Neural cell (in vitro differentiated cells): ENCODE data around the gene PLG. TPM values are rescaled to one million over a fixed set of nuclear protein-coding genes. Genes with fewer than 3 reads are reported as not detected.
"Not testable (repeated sequence)": the region's sequence is repeated elsewhere in the genome, so short reads cannot be mapped to it uniquely, and the experiment has no call there.

Source experiments
- H2AFZ ChIP-seq: fragments of 200-600, 300-800 bp; sonication (generic), shearing (Covaris generic); 2 replicates; pipeline ENCODE4 v1.6.0; 2014; ENCODE audit warnings: low read depth, mild to moderate bottlenecking, antibody characterized with exemption, low read length, moderate library complexity
- H3F3A ChIP-seq: fragments of 200-600 bp; shearing (Covaris generic); 2 replicates; pipeline ENCODE4 v1.6.1; 2016; ENCODE audit warnings: mild to moderate bottlenecking, moderate library complexity, mixed read lengths, antibody characterized with exemption, low read length; ENCODE audit not compliant: insufficient read depth, poor library complexity, severe bottlenecking
- H3K27ac ChIP-seq: fragments of 200-600, 300-800 bp; sonication (generic), shearing (Covaris generic); 2 replicates; pipeline ENCODE4 v1.5.1; 2014; ENCODE audit warnings: mild to moderate bottlenecking, low read length, moderate library complexity
- H3K27me3 ChIP-seq: fragments of 300-800, 200-600 bp; sonication (generic), shearing (Covaris generic); 2 replicates; pipeline ENCODE4 v1.6.0; 2014; ENCODE audit warnings: mild to moderate bottlenecking, low read depth, low read length, moderate library complexity; ENCODE audit not compliant: insufficient read depth
- H3K36me3 ChIP-seq: fragments of 300-800, 200-600 bp; sonication (generic), shearing (Covaris generic); 2 replicates; pipeline ENCODE4 v1.5.1; 2014; ENCODE audit warnings: mild to moderate bottlenecking, antibody characterized with exemption, low read length, moderate library complexity; ENCODE audit not compliant: insufficient read depth
- H3K4me2 ChIP-seq: fragments of 300-800, 200-600 bp; sonication (generic), shearing (Covaris generic); 2 replicates; pipeline ENCODE4 v1.6.0; 2014; ENCODE audit warnings: mild to moderate bottlenecking, low read length
- H3K4me3 ChIP-seq: fragments of 300-800, 200-600 bp; sonication (generic), shearing (Covaris generic); 2 replicates; pipeline ENCODE4 v1.5.1; 2014; ENCODE audit warnings: mild to moderate bottlenecking, low read length, moderate library complexity
- H3K79me2 ChIP-seq: fragments of 200-600 bp; shearing (Covaris generic); replicated peaks from 2 replicates; pipeline ENCODE4 v1.6.0; 2014; ENCODE audit warnings: mild to moderate bottlenecking, low read length, moderate library complexity; ENCODE audit not compliant: insufficient read depth
- H3K9ac ChIP-seq: fragments of 300-800, 200-600 bp; sonication (generic), shearing (Covaris generic); 2 replicates; pipeline ENCODE4 v1.6.1; 2016; ENCODE audit warnings: mild to moderate bottlenecking, low read length, mixed read lengths
- H3K9me2 ChIP-seq: fragments of 200-600 bp; shearing (Covaris generic); 2 replicates; pipeline ENCODE4 v1.6.1; 2016; ENCODE audit warnings: mild to moderate bottlenecking, low read length, mixed read lengths; ENCODE audit not compliant: insufficient read depth
- H3K9me3 ChIP-seq: fragments of 200-600, 300-800 bp; sonication (generic), shearing (Covaris generic); 2 replicates; pipeline ENCODE4 v1.6.1; 2016; ENCODE audit warnings: mild to moderate bottlenecking, mixed run types, low read length, moderate library complexity, mixed read lengths
- H4K20me1 ChIP-seq: fragments of 200-600 bp; shearing (Covaris generic); 2 replicates; pipeline ENCODE4 v1.6.1; 2016; ENCODE audit warnings: mild to moderate bottlenecking, mixed run types; ENCODE audit not compliant: insufficient read depth
- CTCF ChIP-seq: fragments of 450-650 bp; IDR thresholded peaks from 2 replicates; pipeline ENCODE4 v1.5.1; 2014; ENCODE audit warnings: antibody characterized with exemption, mild to moderate bottlenecking, moderate library complexity; ENCODE audit not compliant: poor library complexity, severe bottlenecking
- EP300 ChIP-seq: fragments of 450-650 bp; conservative IDR thresholded peaks from 2 replicates; pipeline ENCODE4 v1.6.1; 2014; ENCODE audit warnings: antibody characterized with exemption, mild to moderate bottlenecking, moderate library complexity; ENCODE audit not compliant: poor library complexity, severe bottlenecking
- EZH2 ChIP-seq: fragments of 200-600, 300-800 bp; shearing (Covaris generic), sonication (generic); IDR thresholded peaks from 2 replicates; pipeline ENCODE4 v1.6.1; 2014; ENCODE audit warnings: antibody characterized with exemption, low read length, borderline replicate concordance, mild to moderate bottlenecking; ENCODE audit not compliant: insufficient read depth, poor library complexity, severe bottlenecking
- MXI1 ChIP-seq: fragments of 450-650 bp; conservative IDR thresholded peaks from 2 replicates; pipeline ENCODE4 v1.6.1; 2014; ENCODE audit warnings: antibody characterized with exemption, mild to moderate bottlenecking; ENCODE audit not compliant: poor library complexity, severe bottlenecking
- POLR2AphosphoS5 ChIP-seq: IDR thresholded peaks from 2 replicates; pipeline ENCODE4 v1.6.1; 2012
- RAD21 ChIP-seq: fragments of 450-650 bp; conservative IDR thresholded peaks from 2 replicates; pipeline ENCODE4 v1.6.1; 2014; ENCODE audit warnings: antibody characterized with exemption, mild to moderate bottlenecking, moderate library complexity
- REST ChIP-seq: IDR thresholded peaks from 2 replicates; pipeline ENCODE4 v1.6.1; 2012; ENCODE audit warnings: borderline replicate concordance
- SMC3 ChIP-seq: fragments of 450-650 bp; conservative IDR thresholded peaks from 2 replicates; pipeline ENCODE4 v1.6.1; 2014; ENCODE audit warnings: antibody characterized with exemption, mild to moderate bottlenecking, moderate library complexity; ENCODE audit not compliant: poor library complexity
- TAF1 ChIP-seq: IDR thresholded peaks from 2 replicates; pipeline ENCODE4 v1.6.1; 2012; ENCODE audit warnings: low read depth
- polyA plus RNA-seq: library from polyadenylated mRNA; depleted of rRNA; stranded (reverse); fragments of >200 nt; gene quantifications from 2 replicates; pipeline ENCODE4 v1.2.3, GENCODE V29; 2014

Gene PLG
- polyA plus RNA-seq, 1 donor from 2014 or later: not detected

- H3F3A ChIP-seq: no peaks in the 10 kb centered on the region
- H3K4me3 ChIP-seq: no peak overlapping the region
- no peaks in the 10 kb centered on the region for H3K79me2 ChIP-seq
- no peaks in the 10 kb centered on the region for H3K9me2 ChIP-seq
- TF ChIP-seq MXI1: no peak
- TF ChIP-seq CTCF: no peak
- TF ChIP-seq SMC3: no peak
- TF ChIP-seq TAF1: no peak
- no peak for TF ChIP-seq POLR2AphosphoS5
- TF ChIP-seq REST: no peak
- TF ChIP-seq EZH2: no peak
- no peak for TF ChIP-seq RAD21
- TF ChIP-seq EP300: no peak
- no peaks in the 10 kb centered on the region for H3K36me3 ChIP-seq
- H3K27ac ChIP-seq: no peak overlapping the region
- no peaks in the 10 kb centered on the region for H4K20me1 ChIP-seq
- no peaks in the 10 kb centered on the region for H3K9me3 ChIP-seq
- H3K4me2 ChIP-seq: no peak overlapping the region
- H2AFZ ChIP-seq: no peak overlapping the region
- H3K27me3 ChIP-seq: no peaks in the 10 kb centered on the region
- no peak overlapping the region for H3K9ac ChIP-seq
These were observed 81.7 kb downstream of the PLG start for GRCh38 chr6:160783741-160784140.

GRCh38 chr6:160788126-160788525 lies 86.1 kb downstream of the PLG start:
- not testable (repeated sequence) for H3K27me3 ChIP-seq, H3F3A ChIP-seq, H3K36me3 ChIP-seq, H3K9ac ChIP-seq, H3K79me2 ChIP-seq, H3K9me3 ChIP-seq, H2AFZ ChIP-seq, H3K27ac ChIP-seq, H4K20me1 ChIP-seq, H3K4me3 ChIP-seq, H3K9me2 ChIP-seq, H3K4me2 ChIP-seq

- H4K20me1 ChIP-seq: no peaks in the 10 kb centered on the region
- H3K79me2 ChIP-seq: no peaks in the 10 kb centered on the region
- no peak overlapping the region for H3K27ac ChIP-seq
- no peak overlapping the region for H3K9ac ChIP-seq
- no peak for TF ChIP-seq EZH2
- TF ChIP-seq RAD21: no peak
- TF ChIP-seq EP300: no peak
- TF ChIP-seq MXI1: no peak
- no peak for TF ChIP-seq TAF1
- no peak for TF ChIP-seq REST
- no peak for TF ChIP-seq SMC3
- TF ChIP-seq CTCF: no peak
- no peak for TF ChIP-seq POLR2AphosphoS5
- no peak overlapping the region for H3K4me3 ChIP-seq
- H3K4me2 ChIP-seq: no peak overlapping the region
- H3K9me3 ChIP-seq: no peaks in the 10 kb centered on the region
- no peaks in the 10 kb centered on the region for H3K9me2 ChIP-seq
- H3F3A ChIP-seq: no peaks in the 10 kb centered on the region
- no peaks in the 10 kb centered on the region for H3K36me3 ChIP-seq
- H2AFZ ChIP-seq: no peak overlapping the region
- H3K27me3 ChIP-seq: no peaks in the 10 kb centered on the region
These were observed 86.8 kb downstream of the PLG start for GRCh38 chr6:160788806-160789205.
